ENCODE measurements around the gene MYH14. TPM values are rescaled to one million over a fixed set of nuclear protein-coding genes. Genes with fewer than 3 reads are reported as not detected.
A peak's percentile ranks its signal among the peaks of the same experiment; 100 is the strongest.
"Not testable (repeated sequence)": the region's sequence is repeated elsewhere in the genome, so short reads cannot be mapped to it uniquely, and the experiment has no call there.

The MYH14 gene
- total RNA-seq, 1 experiment from 2014 or later: 4.1 TPM

DNA sequence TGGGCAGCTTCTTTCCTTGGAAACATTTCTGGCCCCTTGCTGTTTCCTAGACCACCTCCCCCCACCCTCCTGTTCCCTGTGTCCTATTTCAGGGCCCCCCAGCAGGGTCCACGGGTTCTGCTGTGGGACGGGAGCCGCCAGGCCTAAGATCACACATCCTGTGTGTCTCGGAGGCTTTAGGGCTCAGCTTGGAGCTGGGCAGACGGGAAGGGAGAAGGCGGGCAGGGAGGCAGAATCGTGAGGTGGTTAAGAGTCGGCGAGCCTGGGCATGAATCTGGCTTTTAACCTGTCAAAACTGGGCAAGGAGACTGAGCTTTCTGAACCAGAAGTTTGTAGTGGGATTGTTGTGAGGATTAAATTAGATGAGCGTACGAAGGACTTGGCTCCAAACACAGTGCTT, 120.9 kb downstream of the MYH14 start:
- Histone ChIP-seq H3K27me3 (ENCODE audit: control insufficient read depth, insufficient read depth, low read length) (peaks cover 20% of the 10 kb centered on the region), H3K4me3 (ENCODE audit: insufficient read depth, low read depth, low read length) (no peak overlapping the region), H3K36me3 (replicated peaks; ENCODE audit: control insufficient read depth, insufficient read depth, low read length) (no peaks in the 10 kb centered on the region; the same call in 1 of the 2 replicates)
- DNase-seq: peak; percentile 15

DNA sequence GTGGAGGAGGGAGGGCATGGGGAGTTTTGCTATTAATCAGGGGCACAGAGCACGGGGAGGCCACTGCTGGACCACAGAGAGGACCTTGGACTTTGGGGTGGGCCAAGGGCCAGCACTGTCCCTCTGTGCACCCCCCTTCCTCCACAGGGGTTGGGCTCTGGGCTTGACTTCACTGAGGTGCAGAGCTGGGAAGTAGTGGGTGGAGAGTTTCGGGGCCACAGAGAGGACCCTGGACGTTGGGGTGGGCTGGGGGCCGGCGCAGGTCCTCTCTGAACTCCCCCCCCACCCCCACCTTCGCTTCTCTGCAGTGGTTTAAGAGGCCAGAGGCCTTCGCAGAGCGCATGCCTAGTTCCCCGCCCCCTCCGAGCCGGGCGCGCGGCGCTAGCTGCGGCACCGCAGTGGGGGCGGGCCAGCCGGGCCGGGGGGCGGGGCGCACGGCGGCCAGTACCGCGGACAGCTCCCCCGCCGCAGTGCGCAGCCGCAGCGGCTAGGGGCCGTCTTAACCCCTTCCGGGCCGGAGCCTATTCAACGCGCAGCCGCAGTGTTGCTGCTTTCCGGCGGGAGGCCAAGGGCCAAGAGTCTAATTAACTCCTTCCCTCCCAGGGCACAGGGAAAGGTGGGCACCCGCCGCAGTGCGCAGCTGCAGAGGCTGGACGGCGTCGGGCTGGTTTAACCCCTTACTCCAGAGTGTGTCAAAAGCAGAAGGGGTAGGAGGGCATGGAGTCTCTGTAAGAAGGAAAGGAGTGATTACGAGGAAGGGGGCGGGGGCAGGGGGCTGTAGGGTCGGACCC, 122.1 kb downstream of the MYH14 start:
- Histone ChIP-seq H3K27me3 (ENCODE audit: control insufficient read depth, insufficient read depth, low read length) (peaks cover 20% of the 10 kb centered on the region), H3K36me3 (replicated peaks; ENCODE audit: control insufficient read depth, insufficient read depth, low read length) (no peaks in the 10 kb centered on the region; the same call in 1 of the 2 replicates), H3K4me3 (ENCODE audit: insufficient read depth, low read depth, low read length) (peak overlapping the region; percentile 33)
- DNase-seq: peak; percentile 100

DNA sequence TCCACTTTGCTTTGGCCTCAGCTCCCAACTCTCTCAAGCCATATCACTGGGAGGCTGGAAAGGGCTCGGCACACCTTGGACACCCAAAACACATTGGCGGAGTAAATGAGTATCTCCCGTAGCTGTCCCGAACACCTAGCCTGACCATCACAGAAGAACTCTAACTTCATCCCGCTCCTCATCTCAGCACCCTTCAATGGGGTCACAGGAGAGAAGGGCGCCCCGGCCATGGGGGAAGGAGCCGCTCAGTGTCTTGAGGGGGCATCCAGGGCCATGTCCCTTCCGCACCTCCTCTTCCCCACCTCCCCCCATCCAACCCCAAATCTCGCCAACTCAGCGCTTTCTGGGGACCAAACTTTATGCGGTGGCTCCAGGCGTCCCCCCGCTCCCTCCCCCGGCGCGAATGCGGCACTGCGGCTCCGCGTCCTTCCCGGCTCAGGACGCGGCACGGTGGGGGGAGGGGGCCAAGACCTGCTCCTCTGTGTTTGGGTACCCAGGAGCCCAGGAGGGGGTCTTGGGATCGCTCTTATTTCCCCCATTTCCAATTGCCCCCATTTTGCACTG, 122.8 kb downstream of the MYH14 start:
- DNase-seq: peak; percentile 66
- peaks cover 20% of the 10 kb centered on the region for H3K27me3 ChIP-seq (ENCODE audit: control insufficient read depth, insufficient read depth, low read length)
- no peaks in the 10 kb centered on the region; the same call in 1 of the 2 replicates for H3K36me3 ChIP-seq (replicated peaks; ENCODE audit: control insufficient read depth, insufficient read depth, low read length)
- peak overlapping the region; percentile 33 for H3K4me3 ChIP-seq (ENCODE audit: insufficient read depth, low read depth, low read length)

GRCh38 chr19:50327013-50327412, 123.6 kb downstream of the MYH14 start:
- peak; percentile 19 for DNase-seq
- no peaks in the 10 kb centered on the region; the same call in 1 of the 2 replicates for H3K36me3 ChIP-seq (replicated peaks; ENCODE audit: control insufficient read depth, insufficient read depth, low read length)
- no peak overlapping the region; the same call in 1 of the 2 replicates for H3K4me3 ChIP-seq (ENCODE audit: insufficient read depth, low read depth, low read length)
- peaks cover 23% of the 10 kb centered on the region for H3K27me3 ChIP-seq (ENCODE audit: control insufficient read depth, insufficient read depth, low read length)

GRCh38 chr19:50327461-50328223, 124.2 kb downstream of the MYH14 start:
- peak; percentile 12 for DNase-seq
- H3K4me3 ChIP-seq (ENCODE audit: insufficient read depth, low read depth, low read length): peak overlapping the region; percentile 1; the same call in 1 of the 2 replicates
- peaks cover 23% of the 10 kb centered on the region for H3K27me3 ChIP-seq (ENCODE audit: control insufficient read depth, insufficient read depth, low read length)
- H3K36me3 ChIP-seq (replicated peaks; ENCODE audit: control insufficient read depth, insufficient read depth, low read length): no peaks in the 10 kb centered on the region; the same call in 1 of the 2 replicates

DNA sequence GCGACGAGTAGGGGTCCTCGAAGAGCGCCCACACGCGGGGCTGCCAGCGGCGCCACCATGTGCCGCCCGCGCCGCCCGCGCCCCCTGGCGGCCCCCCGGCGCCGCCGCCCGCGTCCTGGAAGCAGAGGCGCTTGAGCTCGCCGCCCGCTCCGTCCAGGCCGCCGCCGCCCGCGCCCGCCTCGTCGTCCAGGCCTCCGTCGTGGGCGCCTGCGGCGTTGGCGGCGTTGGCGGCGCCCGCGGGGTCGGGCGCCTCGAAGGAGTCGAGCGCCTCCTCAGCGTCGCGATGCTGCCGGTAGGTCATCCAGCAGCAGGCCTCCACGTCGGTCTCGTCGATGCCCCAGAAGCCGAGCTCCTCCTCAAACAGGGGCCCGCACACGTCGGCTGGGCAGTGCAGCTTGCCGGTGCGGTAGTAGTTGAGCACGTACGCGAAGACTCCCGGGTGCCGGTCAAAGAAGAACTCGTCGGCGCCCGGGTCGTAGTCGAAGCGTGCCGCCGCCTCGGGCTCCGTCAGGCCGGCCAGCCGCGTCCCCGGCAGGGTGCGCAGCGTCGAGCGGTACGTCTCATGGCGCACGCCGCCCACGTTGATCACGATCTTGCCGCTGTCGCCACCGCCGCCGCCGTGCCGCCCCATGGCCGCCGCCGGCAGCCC, 124.9 kb downstream of the MYH14 start:
- Histone ChIP-seq H3K36me3 (replicated peaks; ENCODE audit: control insufficient read depth, insufficient read depth, low read length) (no peaks in the 10 kb centered on the region; the same call in 1 of the 2 replicates), H3K4me3 (ENCODE audit: insufficient read depth, low read depth, low read length) (peak overlapping the region; percentile 51), H3K27me3 (ENCODE audit: control insufficient read depth, insufficient read depth, low read length) (peaks cover 23% of the 10 kb centered on the region)
- DNase-seq: peak; percentile 81

DNA sequence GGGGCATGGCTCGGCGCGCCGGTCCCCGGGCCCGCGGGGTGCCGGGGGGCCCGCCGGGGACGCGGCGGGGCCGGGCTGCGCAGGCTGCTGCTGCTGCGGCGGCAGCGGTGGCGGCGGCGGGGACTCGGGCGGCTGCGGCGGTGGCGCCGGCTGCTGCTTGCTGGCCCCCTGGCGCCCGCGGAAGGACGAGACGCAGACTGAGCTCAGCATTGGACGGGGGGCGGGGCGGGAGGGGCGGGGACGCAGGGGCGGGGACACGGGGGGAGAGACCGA, 125.4 kb downstream of the MYH14 start:
- no peak for DNase-seq
- H3K4me3 ChIP-seq (ENCODE audit: insufficient read depth, low read depth, low read length): no peak overlapping the region; the same call in 1 of the 2 replicates
- peaks cover 23% of the 10 kb centered on the region for H3K27me3 ChIP-seq (ENCODE audit: control insufficient read depth, insufficient read depth, low read length)
- no peaks in the 10 kb centered on the region for H3K36me3 ChIP-seq (replicated peaks; ENCODE audit: control insufficient read depth, insufficient read depth, low read length)

DNA sequence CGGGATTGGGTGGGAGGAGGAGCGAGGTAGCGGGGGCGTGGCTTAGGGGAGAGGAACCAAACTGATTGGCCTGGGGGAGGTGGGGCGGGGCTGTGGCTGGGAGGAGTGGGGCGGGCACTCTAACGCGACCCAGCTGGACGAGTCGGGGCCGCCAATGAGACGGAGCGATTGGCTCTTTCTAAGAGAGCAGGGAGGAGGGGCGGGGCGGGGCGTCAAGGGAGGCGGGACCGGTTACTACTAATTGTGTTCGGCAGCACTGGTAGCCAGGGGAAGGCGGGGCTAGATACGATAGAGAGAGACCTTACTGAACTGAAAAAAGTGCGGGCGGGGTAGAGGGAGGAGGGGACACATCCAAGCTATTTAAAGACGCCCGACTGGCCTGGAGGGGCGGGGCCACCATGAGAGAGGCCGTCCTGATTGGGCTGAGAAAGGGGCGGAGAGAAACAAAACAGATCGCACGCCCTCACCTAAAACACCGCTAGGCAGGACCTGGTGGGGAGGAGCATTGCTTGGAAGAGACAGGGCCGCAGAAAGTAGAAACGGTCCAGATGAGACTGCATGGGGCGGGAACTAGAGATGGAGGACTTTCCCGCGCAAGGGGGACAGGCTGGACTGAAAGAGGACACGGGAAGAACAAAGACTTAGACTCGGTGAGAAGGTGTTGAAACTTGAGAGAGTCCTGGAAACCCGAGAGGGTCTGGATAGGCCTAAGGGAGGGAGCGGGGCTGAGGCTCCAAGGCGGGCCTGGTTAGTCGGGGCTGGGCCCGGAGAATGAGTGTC, 125.9 kb downstream of the MYH14 start, which contains the start of gene KCNC3:
Gene KCNC3 (minus strand): TSS at position 232 of the 780 bp plus-strand sequence. CDS start 295 bp downstream, outside the sequence.
- peak within 1 kb of the TSS; percentile 65 for H3K4me3 ChIP-seq (ENCODE audit: insufficient read depth, low read depth, low read length)
- peak; percentile 99 for DNase-seq
- peaks cover 23% of the 10 kb centered on the region for H3K27me3 ChIP-seq (ENCODE audit: control insufficient read depth, insufficient read depth, low read length)
- H3K36me3 ChIP-seq (replicated peaks; ENCODE audit: control insufficient read depth, insufficient read depth, low read length): no peaks in the 10 kb centered on the region

DNA sequence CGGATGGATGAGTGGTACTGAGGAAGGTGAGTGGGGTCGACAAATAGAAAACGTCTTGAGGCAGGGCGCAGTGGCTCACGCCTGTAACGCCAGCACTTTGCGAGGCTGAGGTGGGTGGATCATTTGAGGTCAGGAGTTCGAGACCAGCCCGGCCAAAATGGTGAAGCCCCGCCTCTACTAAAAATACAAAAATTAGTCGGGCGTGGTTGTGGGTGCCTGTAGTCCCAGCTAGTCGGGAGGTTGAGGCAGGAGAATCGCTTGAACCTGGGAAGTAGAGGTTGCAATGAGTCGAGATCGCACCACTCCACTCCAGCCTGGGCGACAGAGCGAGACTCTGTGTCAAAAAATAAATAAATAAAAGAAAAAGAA, 126.5 kb downstream of the MYH14 start:
- Histone ChIP-seq H3K4me3 (ENCODE audit: insufficient read depth, low read depth, low read length) (peak overlapping the region; percentile 65), H3K27me3 (ENCODE audit: control insufficient read depth, insufficient read depth, low read length) (peaks cover 23% of the 10 kb centered on the region)
- DNase-seq; H3K36me3 ChIP-seq (replicated peaks; ENCODE audit: control insufficient read depth, insufficient read depth, low read length): not testable (repeated sequence)

DNA sequence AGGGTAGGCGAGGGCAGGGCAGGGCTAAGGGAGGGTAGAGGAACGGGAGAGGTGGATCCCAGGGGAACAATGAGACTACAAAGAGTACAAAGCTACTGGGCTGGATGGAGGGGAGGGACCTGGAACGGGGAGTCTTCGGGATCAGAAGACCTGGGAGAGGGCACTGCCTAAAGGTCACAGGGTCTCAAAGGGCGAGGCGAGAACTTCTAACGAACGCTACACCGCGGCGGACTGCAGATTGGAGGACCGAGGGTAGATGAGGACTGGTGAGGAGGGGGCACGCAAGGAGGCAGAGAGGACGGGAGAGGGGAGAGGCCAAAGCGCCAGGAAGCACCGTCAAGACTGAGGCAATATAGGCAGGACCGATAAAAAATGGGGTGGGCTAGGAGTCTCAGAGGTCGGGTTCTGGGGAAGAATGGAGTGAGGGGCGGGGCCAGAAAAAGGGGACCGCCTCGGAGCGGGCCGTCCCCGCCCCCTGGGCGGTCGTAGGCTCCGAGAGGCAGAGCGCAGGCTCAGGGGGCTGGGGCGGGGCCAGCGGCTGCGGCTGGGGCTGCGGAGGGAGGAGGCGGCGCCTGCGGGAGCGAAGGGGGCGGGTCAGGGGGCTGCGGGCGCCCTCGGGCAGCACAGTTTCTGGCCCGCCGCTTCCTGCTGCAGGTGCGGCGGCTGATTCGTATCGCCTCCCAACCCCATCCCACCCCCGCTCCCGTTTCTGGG, 127.1 kb downstream of the MYH14 start:
- peak overlapping the region; percentile 76 for H3K4me3 ChIP-seq (ENCODE audit: insufficient read depth, low read depth, low read length)
- H3K27me3 ChIP-seq (ENCODE audit: control insufficient read depth, insufficient read depth, low read length): peaks cover 23% of the 10 kb centered on the region

GRCh38 chr19:50331221-50331993, 128.0 kb downstream of the MYH14 start:
- H3K4me3 ChIP-seq (ENCODE audit: insufficient read depth, low read depth, low read length): peak overlapping the region; percentile 76
- no peaks in the 10 kb centered on the region for H3K36me3 ChIP-seq (replicated peaks; ENCODE audit: control insufficient read depth, insufficient read depth, low read length)
- peaks cover 23% of the 10 kb centered on the region for H3K27me3 ChIP-seq (ENCODE audit: control insufficient read depth, insufficient read depth, low read length)
- peak; percentile 74 for DNase-seq

More for the DNA sequence above, 127.1 kb downstream of the MYH14 start:
- no peaks in the 10 kb centered on the region for H3K36me3 ChIP-seq (replicated peaks; ENCODE audit: control insufficient read depth, insufficient read depth, low read length)
- DNase-seq: peak; percentile 98

DNA sequence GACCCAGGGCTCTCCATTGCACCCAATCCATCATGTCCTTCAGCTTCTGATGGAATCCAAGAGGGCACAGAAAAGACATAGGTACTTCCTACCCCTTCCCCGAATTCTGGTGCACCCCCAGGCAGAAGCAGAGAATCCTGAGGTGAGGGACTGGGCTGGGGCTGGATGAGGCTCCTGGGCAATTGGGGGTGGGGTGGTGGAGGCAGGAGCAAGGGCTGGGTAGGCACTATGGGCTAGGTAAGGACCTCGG, 128.5 kb downstream of the MYH14 start:
- H3K27me3 ChIP-seq (ENCODE audit: control insufficient read depth, insufficient read depth, low read length): peaks cover 18% of the 10 kb centered on the region
- H3K4me3 ChIP-seq (ENCODE audit: insufficient read depth, low read depth, low read length): peak overlapping the region; percentile 76
- no peak for DNase-seq
- H3K36me3 ChIP-seq (replicated peaks; ENCODE audit: control insufficient read depth, insufficient read depth, low read length): no peaks in the 10 kb centered on the region

Measured in H7 (cell line).